ENCODE results near the gene SYT17. TPM values are rescaled to one million over a fixed set of nuclear protein-coding genes. Genes with fewer than 3 reads are reported as not detected.
A peak's percentile ranks its signal among the peaks of the same experiment; 100 is the strongest.

The SYT17 gene
- polyA plus RNA-seq, result 10 to 100 TPM in 1 of 3 donors, 1 to 10 TPM in 2; 1.7 to 11.6 (median 2.1) TPM

- H3K27ac ChIP-seq (ENCODE audit: low read depth, low read length), result no peak within 1 kb of the TSS
- WGBS, 3 donors, result 1% methylated on average over 46 to 63 of the region's 63 CpGs
These were observed at the start of gene SYT17 for GRCh38 chr16:19167710-19168370. TSS of gene SYT17 (plus strand) at chr16:19168240. CDS start at chr16:19168647, 407 bp downstream.

GRCh38 chr16:19118938-19119431 lies 49.1 kb upstream of the SYT17 start:
- peak overlapping the region; percentile 86 for H3K27ac ChIP-seq (ENCODE audit: low read depth, low read length)
- WGBS, 3 donors, result 6 to 69% (median 11%) methylated on average over 6 of the region's 6 CpGs

GRCh38 chr16:19119564-19119963 lies 48.5 kb upstream of the SYT17 start:
- peak overlapping the region; percentile 86 for H3K27ac ChIP-seq (ENCODE audit: low read depth, low read length)
- WGBS, 3 donors, result 33 to 65% (median 38%) methylated on average over 5 of the region's 5 CpGs

GRCh38 chr16:19123535-19124178 lies 44.4 kb upstream of the SYT17 start:
- 38 to 95% (median 79%) methylated on average over 6 of the region's 6 CpGs for WGBS, 3 donors
- no peak overlapping the region for H3K27ac ChIP-seq (ENCODE audit: low read depth, low read length)

GRCh38 chr16:19126300-19126699 lies 41.7 kb upstream of the SYT17 start:
- H3K27ac ChIP-seq (ENCODE audit: low read depth, low read length), result no peak overlapping the region

GRCh38 chr16:19127205-19127604 lies 40.8 kb upstream of the SYT17 start:
- 69 to 81% (median 69%) methylated on average over 3 of the region's 3 CpGs for WGBS, 3 donors
- no peak overlapping the region for H3K27ac ChIP-seq (ENCODE audit: low read depth, low read length)

GRCh38 chr16:19127674-19128131 lies 40.3 kb upstream of the SYT17 start:
- H3K27ac ChIP-seq (ENCODE audit: low read depth, low read length), result no peak overlapping the region
- 46 to 86% (median 51%) methylated on average over 3 of the region's 3 CpGs for WGBS, 3 donors

GRCh38 chr16:19128454-19129200 lies 39.4 kb upstream of the SYT17 start:
- 78 to 85% (median 81%) methylated on average over 7 of the region's 7 CpGs for WGBS, 3 donors

GRCh38 chr16:19130385-19130784 lies 37.7 kb upstream of the SYT17 start:
- H3K27ac ChIP-seq (ENCODE audit: low read depth, low read length), result no peak overlapping the region
- WGBS, 3 donors, result 72 to 80% (median 75%) methylated on average over 7 of the region's 7 CpGs

More at GRCh38 chr16:19128454-19129200, 39.4 kb upstream of the SYT17 start:
- no peak overlapping the region for H3K27ac ChIP-seq (ENCODE audit: low read depth, low read length)

- 16 to 61% (median 21%) methylated on average over 11 of the region's 11 CpGs for whole genome bisulfite sequencing, 3 donors
- H3K27ac ChIP-seq (ENCODE audit: low read depth, low read length), result peak overlapping the region; percentile 64
These were observed 36.9 kb upstream of the SYT17 start for GRCh38 chr16:19130852-19131824.

GRCh38 chr16:19131825-19132218 lies 36.2 kb upstream of the SYT17 start:
- H3K27ac ChIP-seq (ENCODE audit: low read depth, low read length), result no peak overlapping the region

- 76 to 100% (median 83%) methylated on average over 1 of the region's 1 CpG for WGBS, 3 donors
- no peak overlapping the region for H3K27ac ChIP-seq (ENCODE audit: low read depth, low read length)
These were observed 35.8 kb upstream of the SYT17 start for GRCh38 chr16:19132255-19132654.

GRCh38 chr16:19132898-19133297 lies 35.1 kb upstream of the SYT17 start:
- 74 to 78% (median 76%) methylated on average over 11 of the region's 11 CpGs for WGBS, 3 donors
- no peak overlapping the region for H3K27ac ChIP-seq (ENCODE audit: low read depth, low read length)

- 74 to 90% (median 89%) methylated on average over 1 of the region's 1 CpG for WGBS, 3 donors
- no peak overlapping the region for H3K27ac ChIP-seq (ENCODE audit: low read depth, low read length)
These were observed 34.4 kb upstream of the SYT17 start for GRCh38 chr16:19133600-19133999.

- 73 to 78% (median 77%) methylated on average over 10 of the region's 10 CpGs for WGBS, 3 donors
- H3K27ac ChIP-seq (ENCODE audit: low read depth, low read length), result no peak overlapping the region
These were observed 32.7 kb upstream of the SYT17 start for GRCh38 chr16:19135201-19135842.

GRCh38 chr16:19135896-19136438 lies 32.1 kb upstream of the SYT17 start:
- H3K27ac ChIP-seq (ENCODE audit: low read depth, low read length), result no peak overlapping the region
- WGBS, 3 donors, result 40 to 45% (median 43%) methylated on average over 7 of the region's 7 CpGs

- H3K27ac ChIP-seq (ENCODE audit: low read depth, low read length), result no peak overlapping the region
- 42 to 60% (median 44%) methylated on average over 10 of the region's 10 CpGs for WGBS, 3 donors
These were observed 31.4 kb upstream of the SYT17 start for GRCh38 chr16:19136549-19137196.
